ENCODE results near the gene SPATA20. TPM values are rescaled to one million over a fixed set of nuclear protein-coding genes. Genes with fewer than 3 reads are reported as not detected.

Gene SPATA20
- polyA plus RNA-seq, 3 donors, result 47.6 to 52.7 (median 48.4) TPM

- no peak for DNase-seq (ENCODE audit: low read depth in 3 of 3, low spot score in 2 of 3)
Measured at GRCh38 chr17:50573866-50574611, 27.1 kb downstream of the SPATA20 start.

- DNase-seq (ENCODE audit: low read depth in 3 of 3, low spot score in 2 of 3), result no peak
Measured at GRCh38 chr17:50575581-50576210, 28.7 kb downstream of the SPATA20 start.

DNA sequence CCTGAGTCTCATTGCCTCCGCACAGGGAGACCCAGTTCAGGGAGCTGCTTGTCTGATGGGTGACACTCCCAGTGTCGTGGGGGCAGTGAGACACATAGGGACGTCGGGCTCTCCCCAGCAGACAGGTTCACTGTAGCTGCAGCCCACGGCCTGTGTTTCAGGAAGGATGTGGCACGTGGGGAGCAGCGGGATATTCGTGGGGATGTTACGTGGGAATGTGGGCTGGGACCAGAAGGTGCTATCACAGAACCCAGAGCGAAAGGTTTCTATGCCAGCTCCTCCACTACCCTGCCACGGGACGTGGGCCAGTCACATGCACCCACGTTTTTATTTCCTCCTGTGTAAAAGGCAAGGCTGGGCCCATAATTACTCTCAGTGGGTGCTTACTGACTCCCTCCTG lies 29.9 kb downstream of the SPATA20 start:
- no peak for DNase-seq (ENCODE audit: low read depth in 3 of 3, low spot score in 2 of 3)

DNA sequence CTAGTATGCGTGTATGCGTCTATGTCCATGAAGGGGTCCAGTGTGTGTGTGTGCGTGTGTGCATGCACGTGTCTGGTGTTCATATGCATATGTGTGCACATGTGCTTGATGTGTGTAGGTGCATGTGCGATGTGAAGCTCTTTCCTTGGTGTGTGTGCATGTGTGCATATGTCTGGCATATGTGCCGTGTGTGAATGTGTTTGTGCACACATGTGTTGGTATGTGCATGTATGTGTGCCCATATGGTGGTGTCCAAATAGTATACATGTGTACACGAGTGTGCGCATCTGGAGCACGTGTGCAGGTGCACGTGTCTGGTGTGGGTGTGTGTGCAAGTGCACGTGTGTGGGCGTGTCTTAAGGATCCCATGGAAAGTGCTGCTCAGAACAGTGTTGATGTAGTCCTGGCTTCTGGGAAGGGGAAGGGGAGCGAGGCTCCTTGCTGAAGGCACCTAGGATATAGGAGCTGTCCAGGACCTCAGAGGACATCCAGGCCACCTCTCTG lies 30.5 kb downstream of the SPATA20 start:
- DNase-seq (ENCODE audit: low read depth in 3 of 3, low spot score in 2 of 3), result no peak

- no peak for DNase-seq (ENCODE audit: low read depth in 3 of 3, low spot score in 2 of 3)
Measured at GRCh38 chr17:50578173-50578572, 31.2 kb downstream of the SPATA20 start.

DNA sequence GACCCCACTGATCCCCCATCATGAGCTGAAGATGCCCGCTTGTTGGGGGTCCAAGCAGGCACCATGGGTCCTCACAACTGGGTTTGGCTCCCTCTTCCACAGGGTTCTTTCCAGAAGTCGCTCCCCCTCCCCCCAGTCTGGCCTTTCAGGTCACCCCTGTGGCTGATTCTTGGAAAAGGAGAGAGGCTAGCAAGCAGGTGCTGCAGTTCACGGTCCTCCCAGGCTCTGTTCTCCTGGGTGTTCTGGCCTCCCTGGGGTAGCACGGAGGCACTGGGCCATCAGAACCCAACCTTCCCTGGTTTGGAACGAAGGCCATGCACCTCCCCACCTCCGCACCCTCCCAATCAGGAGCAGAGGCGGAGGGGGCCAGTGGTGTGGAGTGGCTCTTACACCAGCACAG lies 32.4 kb downstream of the SPATA20 start:
- no peak for DNase-seq (ENCODE audit: low read depth in 3 of 3, low spot score in 2 of 3)

DNA sequence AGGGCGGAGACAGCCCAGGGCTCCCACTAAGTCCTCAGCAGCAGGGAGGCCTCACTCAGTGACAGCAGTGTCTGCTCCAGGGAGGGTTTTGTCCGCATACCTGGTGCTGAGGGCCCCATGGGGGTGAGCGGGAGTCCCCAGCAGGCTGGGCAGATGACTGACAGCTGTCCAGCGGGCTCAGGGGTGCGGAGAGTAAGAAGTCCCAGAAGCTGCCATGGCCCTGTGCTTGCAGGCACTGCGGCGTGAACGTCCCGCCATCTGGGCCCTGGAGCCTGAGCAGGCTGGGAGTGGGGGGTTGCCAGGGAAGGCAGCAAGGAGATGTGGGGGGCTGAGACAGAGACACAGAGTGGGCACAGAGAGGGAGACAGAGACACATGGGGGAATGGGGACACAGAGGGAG lies 33.7 kb downstream of the SPATA20 start:
- no peak for DNase-seq (ENCODE audit: low read depth in 3 of 3, low spot score in 2 of 3)

- no peak for DNase-seq (ENCODE audit: low read depth in 3 of 3, low spot score in 2 of 3)
Measured at GRCh38 chr17:50581316-50581715, 34.3 kb downstream of the SPATA20 start.

DNA sequence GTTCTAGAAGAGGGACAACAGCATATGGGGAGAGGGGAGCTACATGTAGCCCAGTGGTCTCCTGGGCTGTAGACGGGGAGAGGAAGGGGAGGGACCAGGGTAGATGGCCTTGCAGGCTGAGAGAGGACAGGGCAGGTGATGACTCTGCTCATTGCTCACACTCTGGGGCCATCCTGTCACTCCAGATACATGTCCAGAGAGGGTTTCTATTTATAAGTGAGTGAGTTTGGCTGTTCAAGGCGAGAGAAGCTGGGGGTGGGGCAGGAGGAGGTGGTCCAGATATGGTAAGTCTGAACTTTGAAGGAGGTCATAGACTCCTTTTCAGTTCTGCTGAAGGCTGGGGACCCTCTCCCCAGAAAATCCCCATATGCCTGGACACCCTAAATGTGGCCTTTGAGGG lies 35.8 kb downstream of the SPATA20 start:
- DNase-seq (ENCODE audit: low read depth in 3 of 3, low spot score in 2 of 3), result no peak

DNA sequence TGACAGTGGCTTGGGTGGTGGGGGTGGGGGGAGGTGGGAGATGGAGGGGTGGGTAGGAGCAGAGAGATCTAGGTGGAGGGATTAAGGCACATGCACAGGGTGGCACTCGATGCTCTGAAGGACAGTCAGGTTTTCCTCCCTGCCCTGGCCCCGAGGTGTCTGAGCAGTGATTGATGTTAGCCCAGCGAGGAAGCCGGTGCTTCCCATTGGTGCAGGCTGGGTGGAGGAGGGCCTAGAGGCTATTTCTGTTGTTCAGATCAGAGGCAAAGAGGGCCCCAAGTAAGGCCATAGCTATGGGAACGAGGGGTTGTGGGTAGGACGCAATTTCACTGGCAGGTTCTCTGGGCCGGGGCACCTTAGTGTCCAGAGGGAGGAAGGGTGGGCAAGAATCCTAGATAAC lies 36.7 kb downstream of the SPATA20 start:
- DNase-seq (ENCODE audit: low read depth in 3 of 3, low spot score in 2 of 3), result no peak

GRCh38 chr17:50584116-50584515 lies 37.1 kb downstream of the SPATA20 start:
- DNase-seq (ENCODE audit: low read depth in 3 of 3, low spot score in 2 of 3), result no peak

DNA sequence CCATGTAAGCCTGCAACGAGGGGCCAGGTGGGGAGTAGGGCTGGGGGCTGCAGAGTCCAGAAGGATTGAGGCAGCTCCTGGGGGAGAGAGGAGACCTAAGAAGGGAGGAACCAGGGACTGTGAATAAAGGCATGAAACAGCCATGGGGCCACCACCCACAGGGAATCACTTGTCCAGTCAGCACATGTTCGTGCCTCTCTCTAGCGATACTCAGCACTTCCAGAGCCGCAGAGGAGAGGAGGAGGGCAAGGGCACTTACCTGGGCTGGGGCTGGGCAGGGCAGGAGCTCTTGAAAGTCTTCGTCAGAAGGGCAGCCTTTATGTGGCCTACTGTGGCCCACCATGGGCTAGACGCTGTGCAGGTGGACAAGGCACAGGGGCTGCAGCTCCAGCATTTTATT lies 37.8 kb downstream of the SPATA20 start:
- DNase-seq (ENCODE audit: low read depth in 3 of 3, low spot score in 2 of 3), result no peak

DNA sequence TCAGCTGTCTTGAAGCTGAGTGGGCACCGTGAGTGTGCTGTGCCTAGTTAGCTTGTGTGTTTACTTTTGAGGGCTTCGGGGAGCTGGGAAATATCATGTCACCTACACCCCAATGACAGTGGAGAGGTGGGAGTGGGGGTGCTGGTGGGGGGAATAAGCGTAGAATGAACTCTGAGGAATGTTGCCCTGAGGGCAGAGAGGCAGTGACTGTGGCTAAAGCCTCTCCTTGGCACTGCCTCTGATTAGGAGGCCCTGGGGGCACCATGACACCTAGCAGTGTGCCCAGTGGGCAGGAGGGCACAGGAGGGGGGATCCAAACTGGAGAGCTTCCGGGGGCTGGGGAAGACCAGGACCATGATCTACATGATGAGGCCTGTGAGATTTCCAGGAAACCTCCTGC lies 38.4 kb downstream of the SPATA20 start:
- no peak for DNase-seq (ENCODE audit: low read depth in 3 of 3, low spot score in 2 of 3)

DNA sequence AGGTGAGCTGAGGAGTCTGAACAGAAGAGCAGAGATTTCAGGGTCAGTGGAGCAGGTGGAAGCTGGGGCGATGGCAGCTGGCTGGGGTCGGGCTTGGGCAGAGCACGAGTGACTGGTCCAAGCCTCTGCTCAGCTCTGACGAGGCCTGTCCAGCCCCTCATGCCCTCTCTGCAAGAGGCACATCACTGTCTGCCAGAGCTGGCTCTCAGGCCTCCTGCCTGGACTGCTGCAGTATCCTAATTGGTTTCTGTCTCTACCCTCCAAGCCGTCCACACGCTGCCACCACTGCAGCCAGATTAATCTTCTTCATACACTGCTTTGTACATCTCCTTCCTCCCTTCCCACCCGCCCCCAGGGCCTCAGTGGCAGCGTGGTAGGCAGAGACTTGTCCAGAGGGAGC lies 38.9 kb downstream of the SPATA20 start:
- DNase-seq (ENCODE audit: low read depth in 3 of 3, low spot score in 2 of 3), result no peak

GRCh38 chr17:50586421-50587247 lies 39.7 kb downstream of the SPATA20 start:
- DNase-seq (ENCODE audit: low read depth in 3 of 3, low spot score in 2 of 3), result no peak

- DNase-seq (ENCODE audit: low read depth in 3 of 3, low spot score in 2 of 3), result no peak
Measured at GRCh38 chr17:50587571-50587970, 40.6 kb downstream of the SPATA20 start.

GRCh38 chr17:50588391-50589049 lies 41.5 kb downstream of the SPATA20 start:
- no peak for DNase-seq (ENCODE audit: low read depth in 3 of 3, low spot score in 2 of 3)

DNA sequence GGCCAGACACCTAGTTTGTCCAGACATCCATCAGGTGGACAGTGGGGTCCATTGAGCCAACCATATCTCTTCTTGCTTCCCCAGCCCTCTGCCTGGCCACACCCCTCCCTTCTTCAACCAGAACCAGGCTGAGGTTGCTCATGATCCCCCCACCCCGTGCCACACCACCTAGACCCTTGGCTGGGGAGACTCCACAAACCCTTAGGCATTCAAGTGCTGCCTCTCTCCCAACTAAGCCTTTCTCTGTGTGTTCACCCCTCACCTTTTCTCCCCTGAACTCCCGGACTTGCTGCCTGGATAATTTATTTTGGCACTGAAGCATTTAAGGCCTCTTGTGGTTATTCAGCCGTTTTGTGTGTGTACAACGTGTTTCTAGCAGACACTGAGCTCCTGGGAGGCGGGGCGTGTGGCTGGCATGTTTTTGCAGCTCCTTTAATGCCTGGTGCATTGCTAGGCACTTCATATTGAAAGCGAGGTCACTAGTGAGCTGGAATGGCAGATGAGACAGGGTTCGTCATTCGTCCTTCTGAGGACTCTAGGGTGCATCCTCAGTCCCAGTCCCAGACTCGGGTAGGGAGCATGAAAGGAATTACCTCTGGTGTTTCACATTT lies 42.2 kb downstream of the SPATA20 start:
- no peak for DNase-seq (ENCODE audit: low read depth in 3 of 3, low spot score in 2 of 3)

DNA sequence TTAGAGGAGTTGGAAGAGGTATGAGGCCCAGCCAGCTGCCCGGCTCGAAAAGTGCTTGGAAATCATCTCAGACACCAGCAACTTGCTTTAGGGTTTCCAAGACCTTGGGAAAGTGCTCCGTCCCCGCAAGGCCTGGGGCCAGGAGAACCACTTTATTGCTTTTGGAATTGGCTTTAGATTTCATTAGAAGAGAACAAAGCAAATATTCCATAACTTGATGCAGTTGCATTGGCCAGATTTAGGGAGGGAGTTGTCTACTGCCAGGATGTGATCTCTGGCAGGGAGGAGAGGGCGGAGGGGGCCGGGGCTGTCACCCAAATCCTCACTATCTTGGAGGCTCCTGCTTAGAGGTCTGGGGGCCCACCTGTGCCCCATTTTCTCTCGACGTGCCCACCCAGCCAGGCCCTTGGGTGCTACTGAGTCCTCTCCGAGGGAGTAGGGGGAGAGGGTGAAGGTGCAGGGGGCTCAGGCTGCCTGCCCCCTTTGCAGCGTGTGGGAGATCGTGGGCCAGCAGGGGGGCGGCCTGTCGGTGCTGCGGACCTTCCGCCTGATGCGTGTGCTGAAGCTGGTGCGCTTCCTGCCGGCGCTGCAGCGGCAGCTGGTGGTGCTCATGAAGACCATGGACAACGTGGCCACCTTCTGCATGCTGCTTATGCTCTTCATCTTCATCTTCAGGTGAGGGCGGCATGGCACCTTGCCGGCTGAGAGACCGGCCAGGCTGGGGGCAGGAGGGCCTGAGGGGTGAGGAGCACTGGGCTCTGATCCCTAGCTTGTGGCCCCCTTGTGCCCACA lies 44.2 kb downstream of the SPATA20 start:
- DNase-seq (ENCODE audit: low read depth in 3 of 3, low spot score in 2 of 3), result no peak

GRCh38 chr17:50593321-50593720 lies 46.3 kb downstream of the SPATA20 start:
- DNase-seq (ENCODE audit: low read depth in 3 of 3, low spot score in 2 of 3), result peak in 1 of 3 donors; percentile 47
